HEK293 (cell line): ENCODE results near the gene BEST2.

Experiments used
- CTCF ChIP-seq: fragments of 450-650 bp; formaldehyde crosslinking; IDR thresholded peaks from 2 replicates; pipeline ENCODE4 v1.5.1; 2016; ENCODE audit warnings: missing biosample characterization, missing genetic modification characterization
- FEZF1 ChIP-seq: fragments of 450-650 bp; formaldehyde crosslinking; IDR thresholded peaks from 2 replicates; pipeline ENCODE4 v1.5.1; 2016; ENCODE audit warnings: missing biosample characterization, missing genetic modification characterization
- GLI4 ChIP-seq: fragments of 450-650 bp; formaldehyde crosslinking; IDR thresholded peaks from 2 replicates; pipeline ENCODE4 v1.5.1; 2016; ENCODE audit warnings: missing biosample characterization, missing genetic modification characterization
- IKZF3 ChIP-seq: fragments of 450-650 bp; IDR thresholded peaks from 2 replicates; pipeline ENCODE4 v1.5.0; 2018; ENCODE audit warnings: missing biosample characterization, mild to moderate bottlenecking, missing genetic modification characterization, moderate library complexity
- INSM2 ChIP-seq: fragments of 450-650 bp; formaldehyde crosslinking; IDR thresholded peaks from 2 replicates; pipeline ENCODE4 v1.5.1; 2016; ENCODE audit warnings: missing biosample characterization, missing genetic modification characterization
- PRDM1 ChIP-seq: fragments of 450-650 bp; formaldehyde crosslinking; IDR thresholded peaks from 2 replicates; pipeline ENCODE4; 2016; ENCODE audit warnings: missing biosample characterization, missing genetic modification characterization
- REST ChIP-seq: fragments of 450-650 bp; formaldehyde crosslinking; IDR thresholded peaks from 2 replicates; pipeline ENCODE4 v1.5.1; 2016; ENCODE audit warnings: missing biosample characterization, missing genetic modification characterization
- TRIM28 ChIP-seq: IDR thresholded peaks from 2 replicates; pipeline ENCODE4 v1.6.1; 2011; ENCODE audit warnings: low read length, control low read depth, borderline replicate concordance
- ZBTB17 ChIP-seq: fragments of 450-650 bp; formaldehyde crosslinking; IDR thresholded peaks from 2 replicates; pipeline ENCODE4 v1.5.1; 2016; ENCODE audit warnings: missing biosample characterization, missing genetic modification characterization
- ZEB2 ChIP-seq: fragments of 450-650 bp; formaldehyde crosslinking; IDR thresholded peaks from 2 replicates; pipeline ENCODE4 v1.5.1; 2016; ENCODE audit warnings: missing biosample characterization, missing genetic modification characterization
- ZFP37 ChIP-seq: fragments of 450-650 bp; formaldehyde crosslinking; IDR thresholded peaks from 2 replicates; pipeline ENCODE4 v1.5.1; 2016; ENCODE audit warnings: missing biosample characterization, missing genetic modification characterization
- ZNF18 ChIP-seq: fragments of 450-650 bp; formaldehyde crosslinking; IDR thresholded peaks from 2 replicates; pipeline ENCODE4 v1.5.1; 2016; ENCODE audit warnings: missing biosample characterization, missing genetic modification characterization
- ZNF223 ChIP-seq: fragments of 450-650 bp; formaldehyde crosslinking; IDR thresholded peaks from 2 replicates; pipeline ENCODE4 v1.5.1; 2016; ENCODE audit warnings: missing biosample characterization, missing genetic modification characterization
- ZNF23 ChIP-seq: fragments of 450-650 bp; formaldehyde crosslinking; IDR thresholded peaks from 2 replicates; pipeline ENCODE4 v1.5.1; 2016; ENCODE audit warnings: missing biosample characterization, missing genetic modification characterization, borderline replicate concordance
- ZNF324 ChIP-seq: fragments of 450-650 bp; formaldehyde crosslinking; IDR thresholded peaks from 2 replicates; pipeline ENCODE4 v1.5.1; 2016; ENCODE audit warnings: missing biosample characterization, missing genetic modification characterization
- ZNF366 ChIP-seq: fragments of 450-650 bp; formaldehyde crosslinking; conservative IDR thresholded peaks from 2 replicates; pipeline ENCODE4 v1.5.1; 2016; ENCODE audit warnings: missing biosample characterization, missing genetic modification characterization
- ZNF391 ChIP-seq: fragments of 450-650 bp; formaldehyde crosslinking; IDR thresholded peaks from 2 replicates; pipeline ENCODE4 v1.5.1; 2016; ENCODE audit warnings: low read depth, missing biosample characterization, missing genetic modification characterization, borderline replicate concordance
- ZNF394 ChIP-seq: fragments of 450-650 bp; formaldehyde crosslinking; IDR thresholded peaks from 2 replicates; pipeline ENCODE4 v1.5.1; 2016; ENCODE audit warnings: missing biosample characterization, missing genetic modification characterization, mild to moderate bottlenecking, moderate library complexity, borderline replicate concordance
- ZNF416 ChIP-seq: fragments of 450-650 bp; formaldehyde crosslinking; IDR thresholded peaks from 2 replicates; pipeline ENCODE4 v1.5.1; 2016; ENCODE audit warnings: missing biosample characterization, missing genetic modification characterization
- ZNF473 ChIP-seq: fragments of 450-650 bp; formaldehyde crosslinking; IDR thresholded peaks from 2 replicates; pipeline ENCODE4 v1.5.1; 2017; ENCODE audit warnings: missing biosample characterization, missing genetic modification characterization
- ZNF529 ChIP-seq: fragments of 450-650 bp; formaldehyde crosslinking; IDR thresholded peaks from 2 replicates; pipeline ENCODE4 v1.5.1; 2017; ENCODE audit warnings: missing genetic modification characterization, missing biosample characterization; ENCODE audit not compliant: insufficient replicate concordance
- ZNF561 ChIP-seq: fragments of 450-650 bp; IDR thresholded peaks from 2 replicates; pipeline ENCODE4 v1.5.1; 2018; ENCODE audit warnings: missing biosample characterization, missing genetic modification characterization, borderline replicate concordance
- ZNF571 ChIP-seq: fragments of 450-650 bp; formaldehyde crosslinking; IDR thresholded peaks from 2 replicates; pipeline ENCODE4 v1.5.0; 2017; ENCODE audit warnings: missing biosample characterization, missing genetic modification characterization
- ZNF596 ChIP-seq: fragments of 450-650 bp; IDR thresholded peaks from 2 replicates; pipeline ENCODE4 v1.5.0; 2018; ENCODE audit warnings: missing biosample characterization, mild to moderate bottlenecking, missing genetic modification characterization, moderate library complexity
- ZNF600 ChIP-seq: fragments of 450-650 bp; formaldehyde crosslinking; IDR thresholded peaks from 2 replicates; pipeline ENCODE4 v1.5.1; 2016; ENCODE audit warnings: missing biosample characterization, missing genetic modification characterization
- ZNF610 ChIP-seq: fragments of 450-650 bp; formaldehyde crosslinking; IDR thresholded peaks from 2 replicates; pipeline ENCODE4 v1.5.1; 2016; ENCODE audit warnings: missing biosample characterization, missing genetic modification characterization, borderline replicate concordance
- ZNF76 ChIP-seq: fragments of 450-650 bp; formaldehyde crosslinking; IDR thresholded peaks from 2 replicates; pipeline ENCODE4; 2016; ENCODE audit warnings: low read depth, missing biosample characterization, missing genetic modification characterization, borderline replicate concordance
- ZSCAN16 ChIP-seq: fragments of 450-650 bp; formaldehyde crosslinking; IDR thresholded peaks from 2 replicates; pipeline ENCODE4 v1.5.1; 2016; ENCODE audit warnings: missing biosample characterization, missing genetic modification characterization
- ZSCAN18 ChIP-seq: fragments of 450-650 bp; formaldehyde crosslinking; IDR thresholded peaks from 2 replicates; pipeline ENCODE4 v1.5.1; 2016; ENCODE audit warnings: missing biosample characterization, missing genetic modification characterization

The BEST2 gene

GRCh38 chr19:12773571-12773970 lies 22.0 kb downstream of the BEST2 start (continued):
- peak; percentile 67 for TF ChIP-seq CTCF (tag by site-specific recombination)
- TF ChIP-seq GLI4 (tag by site-specific recombination): no peak
- TF ChIP-seq ZSCAN16 (tag by site-specific recombination): no peak
- no peak for TF ChIP-seq REST (tag by site-specific recombination)
- TF ChIP-seq ZNF416 (tag by site-specific recombination): no peak
- no peak for TF ChIP-seq ZNF76
- no peak for TF ChIP-seq ZNF571 (tag by site-specific recombination)
- peak; percentile 57 for TF ChIP-seq ZNF366 (tag by site-specific recombination)
- TF ChIP-seq ZNF223 (tag by site-specific recombination): no peak
- TF ChIP-seq ZNF600 (tag by site-specific recombination): peak; percentile 91
- peak; percentile 63 for TF ChIP-seq ZBTB17 (tag by site-specific recombination)
- TF ChIP-seq ZNF561 (tag by site-specific recombination): no peak
- no peak for TF ChIP-seq ZNF529 (tag by site-specific recombination)
- no peak for TF ChIP-seq ZSCAN18 (tag by site-specific recombination)
- TF ChIP-seq ZNF394 (tag by site-specific recombination): no peak
- TF ChIP-seq FEZF1: no peak
- TF ChIP-seq ZNF23: no peak
- no peak for TF ChIP-seq ZFP37 (tag by site-specific recombination)
- no peak for TF ChIP-seq IKZF3 (tag by site-specific recombination)
- TF ChIP-seq INSM2 (tag by site-specific recombination): no peak
- no peak for TF ChIP-seq ZNF324 (tag by site-specific recombination)
- no peak for TF ChIP-seq TRIM28
- TF ChIP-seq ZNF596 (tag by site-specific recombination): no peak
- TF ChIP-seq ZNF391 (tag by site-specific recombination): no peak
- TF ChIP-seq ZEB2: no peak
- no peak for TF ChIP-seq ZNF18 (tag by site-specific recombination)
- TF ChIP-seq ZNF610 (tag by site-specific recombination): no peak
- TF ChIP-seq PRDM1 (tag by site-specific recombination): peak; percentile 92
- TF ChIP-seq ZNF473: no peak
